Measurements from ENCODE around the gene LPP.

The LPP gene

GRCh38 chr3:188352196-188352927 lies 198.4 kb downstream of the LPP start:
- no peak for DNase-seq
- Histone ChIP-seq H3K9ac (ENCODE audit: low read depth, low read length) (no peak overlapping the region), H3K27me3 (ENCODE audit: insufficient read depth, low read length, poor library complexity) (no peaks in the 10 kb centered on the region), H3K4me1 (ENCODE audit: insufficient read depth, low read length) (peaks cover 1% of the 10 kb centered on the region; the same call in 1 of the 2 replicates), H3K36me3 (ENCODE audit: insufficient read depth, low read length) (no peaks in the 10 kb centered on the region), H4K20me1 (ENCODE audit: insufficient read depth, low read length) (no peaks in the 10 kb centered on the region), H2AFZ (ENCODE audit: low read depth, low read length) (no peak overlapping the region), H3K4me3 (ENCODE audit: low read depth in 1 of 2, low read length in 2 of 2) (no peak overlapping the region), H3K27ac (ENCODE audit: low read length) (no peak overlapping the region), H3K79me2 (ENCODE audit: insufficient read depth, low read length) (no peaks in the 10 kb centered on the region), H3K9me3 (ENCODE audit: insufficient read depth, low read length, severe bottlenecking) (no peaks in the 10 kb centered on the region), H3K4me2 (ENCODE audit: insufficient read depth, low read length) (no peak overlapping the region)
- TF ChIP-seq EZH2 (IDR thresholded peaks at IDR 0.05; ENCODE audit: borderline replicate concordance, low read depth, low read length, severe bottlenecking): no peak
- TF ChIP-seq, protein P1, sequence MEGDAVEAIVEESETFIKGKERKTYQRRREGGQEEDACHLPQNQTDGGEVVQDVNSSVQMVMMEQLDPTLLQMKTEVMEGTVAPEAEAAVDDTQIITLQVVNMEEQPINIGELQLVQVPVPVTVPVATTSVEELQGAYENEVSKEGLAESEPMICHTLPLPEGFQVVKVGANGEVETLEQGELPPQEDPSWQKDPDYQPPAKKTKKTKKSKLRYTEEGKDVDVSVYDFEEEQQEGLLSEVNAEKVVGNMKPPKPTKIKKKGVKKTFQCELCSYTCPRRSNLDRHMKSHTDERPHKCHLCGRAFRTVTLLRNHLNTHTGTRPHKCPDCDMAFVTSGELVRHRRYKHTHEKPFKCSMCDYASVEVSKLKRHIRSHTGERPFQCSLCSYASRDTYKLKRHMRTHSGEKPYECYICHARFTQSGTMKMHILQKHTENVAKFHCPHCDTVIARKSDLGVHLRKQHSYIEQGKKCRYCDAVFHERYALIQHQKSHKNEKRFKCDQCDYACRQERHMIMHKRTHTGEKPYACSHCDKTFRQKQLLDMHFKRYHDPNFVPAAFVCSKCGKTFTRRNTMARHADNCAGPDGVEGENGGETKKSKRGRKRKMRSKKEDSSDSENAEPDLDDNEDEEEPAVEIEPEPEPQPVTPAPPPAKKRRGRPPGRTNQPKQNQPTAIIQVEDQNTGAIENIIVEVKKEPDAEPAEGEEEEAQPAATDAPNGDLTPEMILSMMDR (IDR thresholded peaks at IDR 0.05; ENCODE audit: borderline replicate concordance, extremely low read depth, low read length, poor library complexity, severe bottlenecking): no peak
- ATAC-seq (ENCODE audit: insufficient read depth, low read depth): 0 out of 3 replicates have a peak, but pooled peaks have one; percentile 9

DNA sequence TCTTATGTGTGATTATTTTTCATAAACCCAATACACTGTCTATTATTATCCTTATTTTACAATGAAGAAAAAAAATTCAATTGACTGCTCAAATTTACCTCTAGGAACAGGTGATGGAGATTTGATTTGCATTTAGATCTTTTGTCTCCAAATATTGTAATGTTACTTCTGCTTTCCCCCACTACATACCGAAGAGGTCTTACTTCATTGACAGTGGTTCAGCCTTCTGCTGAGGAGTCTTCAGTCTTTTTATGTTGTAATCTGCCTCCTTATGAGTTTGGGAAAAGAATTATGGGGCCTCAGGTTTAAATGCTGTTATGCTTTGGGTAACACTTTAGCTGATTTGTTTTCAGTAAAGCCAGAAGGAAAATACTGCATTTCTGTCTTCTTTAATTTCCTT lies 199.5 kb downstream of the LPP start:
- no peaks in the 10 kb centered on the region for H3K9me3 ChIP-seq (ENCODE audit: insufficient read depth, low read length, severe bottlenecking)
- no peak overlapping the region for H3K4me3 ChIP-seq (ENCODE audit: low read depth in 1 of 2, low read length in 2 of 2)
- TF ChIP-seq EZH2 (IDR thresholded peaks at IDR 0.05; ENCODE audit: borderline replicate concordance, low read depth, low read length, severe bottlenecking): no peak
- no peaks in the 10 kb centered on the region for H4K20me1 ChIP-seq (ENCODE audit: insufficient read depth, low read length)
- ATAC-seq (ENCODE audit: insufficient read depth, low read depth) (no peak), DNase-seq (no peak)
- H3K4me1 ChIP-seq (ENCODE audit: insufficient read depth, low read length): peaks cover 12% of the 10 kb centered on the region
- H3K79me2 ChIP-seq (ENCODE audit: insufficient read depth, low read length): no peaks in the 10 kb centered on the region
- H3K9ac ChIP-seq (ENCODE audit: low read depth, low read length): no peak overlapping the region
- H2AFZ ChIP-seq (ENCODE audit: low read depth, low read length): no peak overlapping the region
- no peaks in the 10 kb centered on the region for H3K36me3 ChIP-seq (ENCODE audit: insufficient read depth, low read length)
- H3K27me3 ChIP-seq (ENCODE audit: insufficient read depth, low read length, poor library complexity): no peaks in the 10 kb centered on the region
- H3K4me2 ChIP-seq (ENCODE audit: insufficient read depth, low read length): no peak overlapping the region
- H3K27ac ChIP-seq (ENCODE audit: low read length): no peak overlapping the region

- peak; percentile 65 for DNase-seq
- peaks cover 42% of the 10 kb centered on the region for H3K4me1 ChIP-seq (ENCODE audit: insufficient read depth, low read length)
- no peaks in the 10 kb centered on the region for H3K27me3 ChIP-seq (ENCODE audit: insufficient read depth, low read length, poor library complexity)
- TF ChIP-seq, protein P1 (IDR thresholded peaks at IDR 0.05; ENCODE audit: borderline replicate concordance, extremely low read depth, low read length, poor library complexity, severe bottlenecking): no peak
- no peak for TF ChIP-seq EZH2 (IDR thresholded peaks at IDR 0.05; ENCODE audit: borderline replicate concordance, low read depth, low read length, severe bottlenecking)
- peak; percentile 94 for ATAC-seq (ENCODE audit: insufficient read depth, low read depth)
- H2AFZ ChIP-seq (ENCODE audit: low read depth, low read length): peak overlapping the region; percentile 82
- H3K27ac ChIP-seq (ENCODE audit: low read length): peak overlapping the region; percentile 95
- no peaks in the 10 kb centered on the region for H3K36me3 ChIP-seq (ENCODE audit: insufficient read depth, low read length)
- peak overlapping the region; percentile 0 to 51; a peak in 3 of 4 replicates for H3K4me3 ChIP-seq (ENCODE audit: low read depth in 1 of 2, low read length in 2 of 2)
- H3K9ac ChIP-seq (ENCODE audit: low read depth, low read length): peak overlapping the region; percentile 58
- H3K4me2 ChIP-seq (ENCODE audit: insufficient read depth, low read length): peak overlapping the region; percentile 74
- H3K9me3 ChIP-seq (ENCODE audit: insufficient read depth, low read length, severe bottlenecking): no peaks in the 10 kb centered on the region
- H4K20me1 ChIP-seq (ENCODE audit: insufficient read depth, low read length): no peaks in the 10 kb centered on the region
- H3K79me2 ChIP-seq (ENCODE audit: insufficient read depth, low read length): peaks cover 15% of the 10 kb centered on the region
Observed at GRCh38 chr3:188358787-188359493, 205.0 kb downstream of the LPP start.

GRCh38 chr3:188360364-188360881 lies 206.5 kb downstream of the LPP start:
- no peaks in the 10 kb centered on the region for H4K20me1 ChIP-seq (ENCODE audit: insufficient read depth, low read length)
- ATAC-seq (ENCODE audit: insufficient read depth, low read depth): no peak
- H3K27ac ChIP-seq (ENCODE audit: low read length): peak overlapping the region; percentile 95
- H3K36me3 ChIP-seq (ENCODE audit: insufficient read depth, low read length): no peaks in the 10 kb centered on the region
- H3K4me1 ChIP-seq (ENCODE audit: insufficient read depth, low read length): peaks cover 42% of the 10 kb centered on the region
- H3K9me3 ChIP-seq (ENCODE audit: insufficient read depth, low read length, severe bottlenecking): no peaks in the 10 kb centered on the region
- peaks cover 15% of the 10 kb centered on the region for H3K79me2 ChIP-seq (ENCODE audit: insufficient read depth, low read length)
- H3K4me2 ChIP-seq (ENCODE audit: insufficient read depth, low read length): no peak overlapping the region
- no peak overlapping the region for H2AFZ ChIP-seq (ENCODE audit: low read depth, low read length)
- TF ChIP-seq EZH2 (IDR thresholded peaks at IDR 0.05; ENCODE audit: borderline replicate concordance, low read depth, low read length, severe bottlenecking): no peak
- TF ChIP-seq, protein P1 (IDR thresholded peaks at IDR 0.05; ENCODE audit: borderline replicate concordance, extremely low read depth, low read length, poor library complexity, severe bottlenecking): no peak
- H3K9ac ChIP-seq (ENCODE audit: low read depth, low read length): no peak overlapping the region
- no peak overlapping the region for H3K4me3 ChIP-seq (ENCODE audit: low read depth in 1 of 2, low read length in 2 of 2)
- no peaks in the 10 kb centered on the region for H3K27me3 ChIP-seq (ENCODE audit: insufficient read depth, low read length, poor library complexity)
- no peak for DNase-seq

All from DND-41 (cell line).